Stimulated activated CD4-positive, alpha-beta T cell treated with anti-CD3 and anti-CD28 coated beads, Interleukin-15, amount 100 ng/mL, for 48 hours (primary cell): Measurements from ENCODE around the gene TMEM238L.
A peak's percentile ranks its signal among the peaks of the same experiment; 100 is the strongest.
"Not testable (repeated sequence)": the region's sequence is repeated elsewhere in the genome, so short reads cannot be mapped to it uniquely, and the experiment has no call there.

ENCODE experiments used
- DNase-seq, 2 donors: peaks; one replicate each; pipeline ENCODE4 v3.0.0-alpha.2; 2020; ENCODE audit warnings: low read depth in 2 of 2

Gene TMEM238L

GRCh38 chr17:10803830-10804475, at the start of gene TMEM238L:
TSS of gene TMEM238L (minus strand) at chr17:10804099. CDS start at chr17:10803963, 136 bp downstream.
- DNase-seq, result no peak

GRCh38 chr17:10846636-10847035, 42.7 kb upstream of the TMEM238L start:
- DNase-seq, result not testable (repeated sequence)

- no peak for DNase-seq
These were observed 41.5 kb upstream of the TMEM238L start for GRCh38 chr17:10845388-10845751.

- DNase-seq, result peak; percentile 37 to 62
These were observed 40.9 kb upstream of the TMEM238L start for GRCh38 chr17:10844621-10845387.

- peak in 1 of 2 donors; percentile 2 for DNase-seq
These were observed 39.9 kb upstream of the TMEM238L start for GRCh38 chr17:10843811-10844210.

GRCh38 chr17:10842658-10843057, 38.8 kb upstream of the TMEM238L start:
- no peak for DNase-seq

- DNase-seq, result no peak
These were observed 34.8 kb upstream of the TMEM238L start for GRCh38 chr17:10838682-10839081.

- no peak for DNase-seq
These were observed 34.0 kb upstream of the TMEM238L start, which contains the start of gene PIRT for GRCh38 chr17:10837921-10838320. TSS of gene PIRT (minus strand) at chr17:10838087. CDS start at chr17:10825645, 12,442 bp downstream.

- DNase-seq, result no peak
These were observed 33.2 kb upstream of the TMEM238L start for GRCh38 chr17:10836966-10837590.

- DNase-seq, result no peak
These were observed 32.2 kb upstream of the TMEM238L start for GRCh38 chr17:10836145-10836544.

- DNase-seq, result no peak
These were observed 27.8 kb upstream of the TMEM238L start for GRCh38 chr17:10831696-10832095.

- no peak for DNase-seq
These were observed 24.1 kb upstream of the TMEM238L start for GRCh38 chr17:10827898-10828552.

- no peak for DNase-seq
These were observed 21.0 kb upstream of the TMEM238L start for GRCh38 chr17:10824874-10825273.

GRCh38 chr17:10821770-10822169, 17.9 kb upstream of the TMEM238L start:
- DNase-seq, result no peak

GRCh38 chr17:10821054-10821453, 17.2 kb upstream of the TMEM238L start:
- DNase-seq, result no peak

- no peak for DNase-seq
These were observed 11.4 kb upstream of the TMEM238L start for GRCh38 chr17:10815319-10815718.

- no peak for DNase-seq
These were observed 10.2 kb upstream of the TMEM238L start for GRCh38 chr17:10814075-10814474.

GRCh38 chr17:10812674-10813073, 8.8 kb upstream of the TMEM238L start:
- no peak for DNase-seq

GRCh38 chr17:10809605-10810004, 5.7 kb upstream of the TMEM238L start:
- no peak for DNase-seq

- DNase-seq, result peak in 1 of 2 donors; percentile 3
These were observed 3.8 kb upstream of the TMEM238L start for GRCh38 chr17:10807704-10808128.

GRCh38 chr17:10806545-10807262, 2.8 kb upstream of the TMEM238L start:
- DNase-seq, result no peak
